ENCODE measurements around the gene CEP170B. TPM values are rescaled to one million over a fixed set of nuclear protein-coding genes. Genes with fewer than 3 reads are reported as not detected.

Gene CEP170B
- total RNA-seq, 1 donor from 2014 or later: 55.4 TPM

- H3K27me3 ChIP-seq (ENCODE audit: insufficient read depth, low read length): peaks cover 11% of the 10 kb centered on the region
- H3K4me1 Mint-ChIP-seq (ENCODE audit: low read depth, unreplicated experiment): no peaks in the 10 kb centered on the region
- no peak overlapping the region for H3K9ac ChIP-seq (ENCODE audit: low read length)
- H3K36me3 ChIP-seq (ENCODE audit: insufficient read depth, low read length): no peaks in the 10 kb centered on the region
- FAIRE-seq (no peak), DNase-seq (ENCODE audit: low read depth) (no peak)
- no peak for TF ChIP-seq EZH2 (IDR thresholded peaks at IDR 0.05; ENCODE audit: insufficient read depth, low read length)
- no peak for TF ChIP-seq CTCF (IDR thresholded peaks at IDR 0.05; ENCODE audit: insufficient read depth, low read depth, low read length)
- no peak overlapping the region for H2AFZ ChIP-seq (ENCODE audit: low read depth, low read length)
- peaks cover 63% of the 10 kb centered on the region for H3K27me3 Mint-ChIP-seq (ENCODE audit: low read depth, unreplicated experiment)
- no peaks in the 10 kb centered on the region for H4K20me1 ChIP-seq (ENCODE audit: insufficient read depth, low read length)
- no peaks in the 10 kb centered on the region for H3K79me2 ChIP-seq (ENCODE audit: insufficient read depth, low read length)
- no peak overlapping the region for H3K27ac Mint-ChIP-seq (ENCODE audit: unreplicated experiment)
- no peak overlapping the region for H3K4me2 ChIP-seq (ENCODE audit: low read length)
- no peaks in the 10 kb centered on the region for H3K9me3 ChIP-seq (ENCODE audit: insufficient read depth, low read depth, low read length)
- H3K36me3 Mint-ChIP-seq (ENCODE audit: low read depth, unreplicated experiment): peaks cover 21% of the 10 kb centered on the region
- peaks cover 2% of the 10 kb centered on the region for H3K9me3 Mint-ChIP-seq (ENCODE audit: unreplicated experiment)
- no peaks in the 10 kb centered on the region for H3K4me1 ChIP-seq (ENCODE audit: insufficient read depth, low read length)
- no peak overlapping the region for H3K27ac ChIP-seq (ENCODE audit: low read depth, low read length)
- no peak overlapping the region for H3K4me3 ChIP-seq (ENCODE audit: insufficient read depth, low read depth, low read length)
- H3K4me3 Mint-ChIP-seq (ENCODE audit: unreplicated experiment): no peak overlapping the region
Measured at GRCh38 chr14:104937694-104938365, 72.8 kb downstream of the CEP170B start.

GRCh38 chr14:104938436-104938835 lies 73.4 kb downstream of the CEP170B start:
- H3K27me3 Mint-ChIP-seq (ENCODE audit: low read depth, unreplicated experiment): peaks cover 63% of the 10 kb centered on the region
- Histone ChIP-seq H2AFZ (ENCODE audit: low read depth, low read length) (no peak overlapping the region), H3K4me3 (ENCODE audit: insufficient read depth, low read depth, low read length) (no peak overlapping the region), H3K27ac (ENCODE audit: low read depth, low read length) (no peak overlapping the region), H4K20me1 (ENCODE audit: insufficient read depth, low read length) (no peaks in the 10 kb centered on the region), H3K4me2 (ENCODE audit: low read length) (no peak overlapping the region), H3K4me1 (ENCODE audit: insufficient read depth, low read length) (no peaks in the 10 kb centered on the region), H3K79me2 (ENCODE audit: insufficient read depth, low read length) (no peaks in the 10 kb centered on the region), H3K9me3 (ENCODE audit: insufficient read depth, low read depth, low read length) (no peaks in the 10 kb centered on the region), H3K27me3 (ENCODE audit: insufficient read depth, low read length) (peaks cover 11% of the 10 kb centered on the region), H3K9ac (ENCODE audit: low read length) (no peak overlapping the region), H3K36me3 (ENCODE audit: insufficient read depth, low read length) (no peaks in the 10 kb centered on the region)
- peaks cover 2% of the 10 kb centered on the region for H3K9me3 Mint-ChIP-seq (ENCODE audit: unreplicated experiment)
- H3K36me3 Mint-ChIP-seq (ENCODE audit: low read depth, unreplicated experiment): peaks cover 27% of the 10 kb centered on the region
- H3K27ac Mint-ChIP-seq (ENCODE audit: unreplicated experiment): no peak overlapping the region
- H3K4me3 Mint-ChIP-seq (ENCODE audit: unreplicated experiment): no peak overlapping the region
- H3K4me1 Mint-ChIP-seq (ENCODE audit: low read depth, unreplicated experiment): no peaks in the 10 kb centered on the region
- FAIRE-seq: no peak
- DNase-seq (ENCODE audit: low read depth): no peak
- TF ChIP-seq EZH2 (IDR thresholded peaks at IDR 0.05; ENCODE audit: insufficient read depth, low read length) (no peak), CTCF (IDR thresholded peaks at IDR 0.05; ENCODE audit: insufficient read depth, low read depth, low read length) (no peak)

DNA sequence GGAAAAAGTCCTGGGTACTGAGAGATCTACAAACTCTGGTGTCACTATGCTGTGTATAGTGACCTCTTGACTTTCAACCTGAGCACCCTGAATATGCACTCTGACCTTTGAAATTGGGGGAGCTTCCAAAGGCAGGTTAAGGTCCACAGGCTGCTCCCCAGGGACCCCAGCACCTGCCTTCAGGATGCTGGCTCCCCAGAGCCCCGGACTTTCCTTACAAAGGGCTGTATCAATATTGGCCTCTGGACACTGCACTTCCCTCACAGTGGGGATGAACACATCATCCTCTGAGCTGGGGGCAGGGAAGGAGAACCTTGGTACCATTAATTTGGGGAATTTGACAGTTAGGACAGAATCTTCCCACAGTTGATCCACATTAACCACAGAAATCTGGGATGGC lies 73.9 kb downstream of the CEP170B start:
- peaks cover 11% of the 10 kb centered on the region for H3K27me3 ChIP-seq (ENCODE audit: insufficient read depth, low read length)
- DNase-seq (ENCODE audit: low read depth) (no peak), FAIRE-seq (no peak)
- H3K9me3 Mint-ChIP-seq (ENCODE audit: unreplicated experiment): peaks cover 2% of the 10 kb centered on the region
- no peaks in the 10 kb centered on the region for H3K79me2 ChIP-seq (ENCODE audit: insufficient read depth, low read length)
- no peak overlapping the region for H3K4me3 ChIP-seq (ENCODE audit: insufficient read depth, low read depth, low read length)
- no peak overlapping the region for H2AFZ ChIP-seq (ENCODE audit: low read depth, low read length)
- no peak overlapping the region for H3K27ac Mint-ChIP-seq (ENCODE audit: unreplicated experiment)
- no peaks in the 10 kb centered on the region for H3K36me3 ChIP-seq (ENCODE audit: insufficient read depth, low read length)
- H3K4me1 ChIP-seq (ENCODE audit: insufficient read depth, low read length): no peaks in the 10 kb centered on the region
- H3K27ac ChIP-seq (ENCODE audit: low read depth, low read length): no peak overlapping the region
- H3K9ac ChIP-seq (ENCODE audit: low read length): no peak overlapping the region
- H3K4me1 Mint-ChIP-seq (ENCODE audit: low read depth, unreplicated experiment): no peaks in the 10 kb centered on the region
- H3K27me3 Mint-ChIP-seq (ENCODE audit: low read depth, unreplicated experiment): peaks cover 63% of the 10 kb centered on the region
- no peak overlapping the region for H3K4me2 ChIP-seq (ENCODE audit: low read length)
- H4K20me1 ChIP-seq (ENCODE audit: insufficient read depth, low read length): no peaks in the 10 kb centered on the region
- H3K36me3 Mint-ChIP-seq (ENCODE audit: low read depth, unreplicated experiment): peaks cover 28% of the 10 kb centered on the region
- TF ChIP-seq CTCF (IDR thresholded peaks at IDR 0.05; ENCODE audit: insufficient read depth, low read depth, low read length): no peak
- no peak for TF ChIP-seq EZH2 (IDR thresholded peaks at IDR 0.05; ENCODE audit: insufficient read depth, low read length)
- H3K9me3 ChIP-seq (ENCODE audit: insufficient read depth, low read depth, low read length): no peaks in the 10 kb centered on the region
- H3K4me3 Mint-ChIP-seq (ENCODE audit: unreplicated experiment): no peak overlapping the region

All from astrocyte (in vitro differentiated cells and primary cell).